ENCODE results near the gene SLC12A7. TPM values are rescaled to one million over a fixed set of nuclear protein-coding genes. Genes with fewer than 3 reads are reported as not detected.
A peak's percentile ranks its signal among the peaks of the same experiment; 100 is the strongest.
"Not testable (repeated sequence)": the region's sequence is repeated elsewhere in the genome, so short reads cannot be mapped to it uniquely, and the experiment has no call there.

Gene SLC12A7
- total RNA-seq, 1 experiment from 2014 or later = 12.0 TPM

GRCh38 chr5:1104327-1105006, 7.4 kb downstream of the SLC12A7 start:
- Histone ChIP-seq H3K9me3 (replicated peaks) (no peaks in the 10 kb centered on the region), H3K27ac (peak overlapping the region; percentile 75), H3K36me3 (no peaks in the 10 kb centered on the region), H3K4me3 (peak overlapping the region; percentile 57; the same call in 1 of the 2 replicates), H3K27me3 (no peaks in the 10 kb centered on the region), H3K4me1 (peaks cover 44% of the 10 kb centered on the region)
- no peak for DNase-seq

GRCh38 chr5:1103505-1104326, 8.1 kb downstream of the SLC12A7 start:
- Histone ChIP-seq H3K27ac (peak overlapping the region; percentile 75), H3K4me1 (peaks cover 44% of the 10 kb centered on the region)
- DNase-seq = peak; percentile 88 to 90

GRCh38 chr5:1103093-1103492, 8.8 kb downstream of the SLC12A7 start:
- H3K27ac ChIP-seq = peak overlapping the region; percentile 75
- peak overlapping the region; percentile 57 for H3K4me3 ChIP-seq
- no peaks in the 10 kb centered on the region for H3K27me3 ChIP-seq
- H3K9me3 ChIP-seq (replicated peaks) = no peaks in the 10 kb centered on the region
- DNase-seq = peak; percentile 41 to 47
- H3K36me3 ChIP-seq = no peaks in the 10 kb centered on the region
- H3K4me1 ChIP-seq = peaks cover 41% of the 10 kb centered on the region

More at GRCh38 chr5:1103505-1104326, 8.1 kb downstream of the SLC12A7 start:
- H3K27me3 ChIP-seq = no peaks in the 10 kb centered on the region
- H3K9me3 ChIP-seq (replicated peaks) = no peaks in the 10 kb centered on the region
- no peaks in the 10 kb centered on the region for H3K36me3 ChIP-seq
- peak overlapping the region; percentile 57 for H3K4me3 ChIP-seq

- Histone ChIP-seq H3K27ac (peak overlapping the region; percentile 75), H3K36me3 (no peaks in the 10 kb centered on the region), H3K4me3 (peak overlapping the region; percentile 57), H3K27me3 (no peaks in the 10 kb centered on the region), H3K9me3 (replicated peaks) (no peaks in the 10 kb centered on the region), H3K4me1 (peaks cover 37% of the 10 kb centered on the region)
- peak; percentile 87 to 88 for DNase-seq
Observed at GRCh38 chr5:1101961-1102713, 9.7 kb downstream of the SLC12A7 start.

GRCh38 chr5:1100664-1101574, 10.9 kb downstream of the SLC12A7 start:
- H3K9me3 ChIP-seq (replicated peaks) = no peaks in the 10 kb centered on the region
- no peaks in the 10 kb centered on the region for H3K36me3 ChIP-seq
- H3K4me3 ChIP-seq = no peak overlapping the region
- peak; percentile 56 to 64 for DNase-seq
- H3K27ac ChIP-seq = peak overlapping the region; percentile 13; the same call in 1 of the 2 replicates
- peaks cover 39% of the 10 kb centered on the region for H3K4me1 ChIP-seq
- no peaks in the 10 kb centered on the region for H3K27me3 ChIP-seq

- Histone ChIP-seq H3K27me3 (no peaks in the 10 kb centered on the region), H3K36me3 (no peaks in the 10 kb centered on the region), H3K4me1 (peaks cover 34% of the 10 kb centered on the region), H3K4me3 (no peak overlapping the region), H3K9me3 (replicated peaks) (no peaks in the 10 kb centered on the region), H3K27ac (peak overlapping the region; percentile 13; the same call in 1 of the 2 replicates)
- no peak for DNase-seq
Observed at GRCh38 chr5:1099926-1100663, 11.8 kb downstream of the SLC12A7 start.

- H3K27ac ChIP-seq = no peak overlapping the region
- H3K9me3 ChIP-seq (replicated peaks) = no peaks in the 10 kb centered on the region
- H3K27me3 ChIP-seq = no peaks in the 10 kb centered on the region
- H3K4me1 ChIP-seq = peaks cover 28% of the 10 kb centered on the region
- H3K36me3 ChIP-seq = no peaks in the 10 kb centered on the region
- DNase-seq = no peak
- H3K4me3 ChIP-seq = no peak overlapping the region
Observed at GRCh38 chr5:1098986-1099597, 12.8 kb downstream of the SLC12A7 start.

- not testable (repeated sequence) for H3K4me3 ChIP-seq; H3K36me3 ChIP-seq; H3K27me3 ChIP-seq; H3K27ac ChIP-seq; DNase-seq; H3K9me3 ChIP-seq (replicated peaks)
- H3K4me1 ChIP-seq = peaks cover 24% of the 10 kb centered on the region
Observed at GRCh38 chr5:1097988-1098385, 13.9 kb downstream of the SLC12A7 start.

- Histone ChIP-seq H3K4me1 (peaks cover 22% of the 10 kb centered on the region), H3K27ac (no peak overlapping the region), H3K4me3 (no peak overlapping the region), H3K27me3 (no peaks in the 10 kb centered on the region), H3K9me3 (replicated peaks) (no peaks in the 10 kb centered on the region), H3K36me3 (no peaks in the 10 kb centered on the region)
- no peak for DNase-seq
Observed at GRCh38 chr5:1097381-1097987, 14.4 kb downstream of the SLC12A7 start.

- H3K4me1 ChIP-seq = peaks cover 20% of the 10 kb centered on the region
- DNase-seq = peak; percentile 33 to 60
- no peaks in the 10 kb centered on the region for H3K27me3 ChIP-seq
- H3K36me3 ChIP-seq = no peaks in the 10 kb centered on the region
- H3K27ac ChIP-seq = no peak overlapping the region
- H3K9me3 ChIP-seq (replicated peaks) = no peaks in the 10 kb centered on the region
- H3K4me3 ChIP-seq = no peak overlapping the region
Observed at GRCh38 chr5:1096838-1097237, 15.0 kb downstream of the SLC12A7 start.

GRCh38 chr5:1095990-1096363, 15.9 kb downstream of the SLC12A7 start:
- Histone ChIP-seq H3K4me1 (peaks cover 11% of the 10 kb centered on the region), H3K4me3 (no peak overlapping the region), H3K27me3 (no peaks in the 10 kb centered on the region), H3K9me3 (replicated peaks) (no peaks in the 10 kb centered on the region), H3K36me3 (no peaks in the 10 kb centered on the region), H3K27ac (no peak overlapping the region)
- DNase-seq = no peak

- H3K4me1 ChIP-seq = peaks cover 6% of the 10 kb centered on the region
- no peaks in the 10 kb centered on the region for H3K9me3 ChIP-seq (replicated peaks)
- no peaks in the 10 kb centered on the region for H3K36me3 ChIP-seq
- H3K27ac ChIP-seq = no peak overlapping the region
- no peaks in the 10 kb centered on the region for H3K27me3 ChIP-seq
- DNase-seq = no peak
- no peak overlapping the region for H3K4me3 ChIP-seq
Observed at GRCh38 chr5:1095302-1095989, 16.4 kb downstream of the SLC12A7 start.

All from SJCRH30 (cell line).